Esophagus squamous epithelium (tissue), 5 donors: ENCODE data around the gene SATB2. TPM values are rescaled to one million over a fixed set of nuclear protein-coding genes. Genes with fewer than 3 reads are reported as not detected.

ENCODE experiments used
- DNase-seq: peaks from one replicate; lab custom pipeline; 2025; lab: John Stamatoyannopoulos, UW
- H3K27ac ChIP-seq, 4 donors: fragments of 200-600 bp; sonication (generic); one replicate each; pipeline ENCODE4 v1.5.1; 2016 to 2019; ENCODE audit warnings: mild to moderate bottlenecking in 1 of 4
- H3K27me3 ChIP-seq, 4 donors: fragments of 200-600 bp; sonication (generic); 1 replicate in 3 of 4; 2 replicates in 1 of 4; pipeline versions ENCODE4 v1.5.1 to v1.6.0; 2017 to 2021; ENCODE audit warnings: antibody characterized with exemption in 1 of 4
- H3K36me3 ChIP-seq, 3 donors: fragments of 200-600 bp; sonication (generic); one replicate each; pipeline ENCODE4 v1.5.1; 2016 to 2019
- H3K4me1 ChIP-seq, 3 donors: fragments of 200-600 bp; sonication (generic); one replicate each; pipeline ENCODE4 v1.5.1; 2017 to 2019
- H3K4me3 ChIP-seq, 4 donors: fragments of 200-600 bp; sonication (generic); 1 replicate in 3 of 4; 2 replicates in 1 of 4; pipeline ENCODE4 v1.5.1; 2016 to 2019; ENCODE audit warnings: mild to moderate bottlenecking in 2 of 4, moderate library complexity in 1 of 4
- H3K9me3 ChIP-seq, 3 donors: fragments of 200-600 bp; sonication (generic); one replicate each; pipeline ENCODE4 v1.5.1; 2016 to 2019
- POLR2A ChIP-seq, 4 donors: fragments of 450-650 bp; IDR thresholded peaks; one replicate each; pipeline ENCODE4 v1.6.1; 2017; ENCODE audit warnings: antibody characterized with exemption in 4 of 4, mild to moderate bottlenecking in 4 of 4, moderate library complexity in 3 of 4
- WGBS, 2 donors: methylation state at CpG; one replicate each; pipeline ENCODE4 v1.1.5; 2018; 5-methylcytosine and 5-hydroxymethylcytosine counted together
- intact Hi-C: fragments of 100-400 bp; cut with DNase I; formaldehyde crosslinking; loops from one replicate; pipeline ENCODE4 v1.15.0; 2022
- total RNA-seq, 4 donors: library from RNA; depleted of rRNA; stranded (reverse); fragments of >200 nt; gene quantifications; one replicate each; pipeline ENCODE4 v1.1.0, GENCODE V29; 2016
- TF ChIP-seq, protein P1 (sequence below), 6 experiments: fragments of 450-650 bp in 4 of 6; fragments of 200-600 bp in 2 of 6; sonication (generic) in 2 of 6; IDR thresholded peaks; one replicate each; pipeline ENCODE4 v1.5.1; 2016 to 2019; ENCODE audit warnings: antibody characterized with exemption in 6 of 6, mild to moderate bottlenecking in 4 of 6, moderate library complexity in 4 of 6
- donor health status: DM: yes; HTN: yes; CAD: no.

SATB2 gene
- total RNA-seq, 4 donors from 2014 or later: 0.87 to 1.1 (median 0.92) TPM

DNA sequence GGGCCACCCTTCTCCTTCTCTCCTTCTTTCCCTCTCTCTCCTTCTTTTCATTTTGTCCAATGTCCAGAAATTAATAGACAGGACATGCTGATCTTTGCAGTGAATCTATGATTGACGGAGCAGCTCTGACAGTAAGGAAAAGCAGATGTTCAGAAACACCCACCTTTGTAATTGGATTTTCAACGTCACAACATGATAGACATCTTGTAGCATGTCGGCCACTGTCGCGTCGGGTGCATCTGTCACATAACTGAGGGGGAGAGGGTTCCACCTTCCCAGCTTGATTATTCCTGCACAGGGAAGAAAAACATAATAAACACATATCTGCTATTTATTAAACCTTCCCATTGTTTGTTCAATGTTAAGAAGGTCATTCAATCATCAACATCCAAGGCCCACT, 76.2 kb downstream of the SATB2 start:
- Histone ChIP-seq H3K4me1 (no peaks in the 10 kb centered on the region), H3K9me3 (no peaks in the 10 kb centered on the region), H3K27ac (no peak overlapping the region), H3K4me3 (no peak overlapping the region), H3K27me3 (no peaks in the 10 kb centered on the region), H3K36me3 (no peaks in the 10 kb centered on the region)
- 59 to 71% methylated on average over 6 of the region's 6 CpGs for WGBS, 2 donors
- DNase-seq: no peak
- no peak for TF ChIP-seq POLR2A (IDR thresholded peaks at IDR 0.05)
- TF ChIP-seq, protein P1, sequence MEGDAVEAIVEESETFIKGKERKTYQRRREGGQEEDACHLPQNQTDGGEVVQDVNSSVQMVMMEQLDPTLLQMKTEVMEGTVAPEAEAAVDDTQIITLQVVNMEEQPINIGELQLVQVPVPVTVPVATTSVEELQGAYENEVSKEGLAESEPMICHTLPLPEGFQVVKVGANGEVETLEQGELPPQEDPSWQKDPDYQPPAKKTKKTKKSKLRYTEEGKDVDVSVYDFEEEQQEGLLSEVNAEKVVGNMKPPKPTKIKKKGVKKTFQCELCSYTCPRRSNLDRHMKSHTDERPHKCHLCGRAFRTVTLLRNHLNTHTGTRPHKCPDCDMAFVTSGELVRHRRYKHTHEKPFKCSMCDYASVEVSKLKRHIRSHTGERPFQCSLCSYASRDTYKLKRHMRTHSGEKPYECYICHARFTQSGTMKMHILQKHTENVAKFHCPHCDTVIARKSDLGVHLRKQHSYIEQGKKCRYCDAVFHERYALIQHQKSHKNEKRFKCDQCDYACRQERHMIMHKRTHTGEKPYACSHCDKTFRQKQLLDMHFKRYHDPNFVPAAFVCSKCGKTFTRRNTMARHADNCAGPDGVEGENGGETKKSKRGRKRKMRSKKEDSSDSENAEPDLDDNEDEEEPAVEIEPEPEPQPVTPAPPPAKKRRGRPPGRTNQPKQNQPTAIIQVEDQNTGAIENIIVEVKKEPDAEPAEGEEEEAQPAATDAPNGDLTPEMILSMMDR (IDR thresholded peaks at IDR 0.05): no peak
- intact Hi-C loops: no loop called here

DNA sequence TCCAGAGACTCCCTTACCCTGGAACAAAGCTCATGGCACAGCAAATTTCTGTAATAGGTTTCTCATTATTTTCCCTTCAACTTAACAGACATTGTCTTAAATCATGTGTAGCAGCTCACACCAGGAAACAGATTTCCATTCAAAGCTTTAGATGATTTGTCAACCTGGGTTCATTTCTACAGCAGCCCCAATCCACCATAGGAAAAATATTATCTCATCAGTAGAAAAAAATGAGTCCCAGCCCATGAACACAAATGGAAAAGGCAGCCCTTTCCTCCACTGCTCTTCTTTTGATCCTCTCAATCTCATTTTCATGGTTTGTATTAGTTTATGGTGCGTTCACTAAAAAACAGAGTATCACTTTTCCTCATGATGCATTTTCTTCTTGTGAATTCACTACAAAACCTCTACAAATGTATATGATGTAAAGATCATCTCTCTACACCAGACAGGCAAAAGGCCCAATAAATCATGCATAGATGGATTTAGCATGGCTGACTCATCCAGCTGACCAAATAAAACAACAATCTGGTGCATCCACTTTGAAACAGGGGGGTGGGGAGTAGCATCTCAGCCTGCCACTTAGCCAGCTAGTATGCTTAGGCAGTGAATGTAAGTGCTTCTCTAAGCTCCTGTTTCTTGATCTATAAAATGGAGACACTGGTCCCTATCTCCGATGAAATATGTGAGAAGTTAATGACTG, 78.6 kb downstream of the SATB2 start:
- WGBS, 2 donors: 96 to 97% methylated on average over 2 of the region's 2 CpGs
- Histone ChIP-seq H3K27me3 (no peaks in the 10 kb centered on the region), H3K4me1 (no peaks in the 10 kb centered on the region), H3K9me3 (no peaks in the 10 kb centered on the region), H3K27ac (no peak overlapping the region), H3K4me3 (no peak overlapping the region), H3K36me3 (no peaks in the 10 kb centered on the region)
- intact Hi-C loops: no loop called here
- DNase-seq: no peak
- TF ChIP-seq, protein P1 (IDR thresholded peaks at IDR 0.05): no peak
- no peak for TF ChIP-seq POLR2A (IDR thresholded peaks at IDR 0.05)

DNA sequence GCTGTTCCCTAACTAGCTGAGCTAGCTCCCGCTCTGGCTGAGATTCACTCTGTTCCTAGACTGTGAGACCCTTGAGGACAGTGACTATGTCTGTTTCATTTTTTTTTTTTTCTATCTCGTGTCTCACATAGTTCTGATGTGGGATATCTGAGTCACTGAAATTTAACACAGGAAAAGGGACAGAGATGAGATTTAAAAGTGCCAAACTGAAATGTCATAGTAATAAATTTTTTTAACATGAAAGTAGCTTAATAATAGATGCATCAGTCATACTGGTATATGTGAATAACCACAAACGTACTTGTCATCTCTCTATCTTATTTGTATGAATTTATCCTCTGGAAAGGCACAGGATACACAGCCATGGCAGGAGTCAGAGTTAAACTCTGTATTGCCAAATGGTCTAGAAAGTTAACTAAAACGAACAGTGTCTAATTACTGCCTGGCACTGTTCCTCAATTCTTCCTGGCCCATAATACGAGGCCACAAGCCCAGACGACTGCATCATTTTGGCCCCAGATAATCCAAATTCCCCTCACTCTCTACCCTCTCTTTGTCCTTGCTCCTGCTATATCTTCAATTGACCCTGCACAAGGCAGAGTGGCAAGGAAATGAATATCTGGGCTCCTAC, 87.5 kb downstream of the SATB2 start:
- intact Hi-C loops: no loop called here
- 59 to 63% methylated on average over 6 of the region's 6 CpGs for WGBS, 2 donors
- H3K27ac ChIP-seq: no peak overlapping the region
- no peak overlapping the region for H3K4me3 ChIP-seq
- no peaks in the 10 kb centered on the region for H3K4me1 ChIP-seq
- DNase-seq: no peak
- no peaks in the 10 kb centered on the region for H3K9me3 ChIP-seq
- TF ChIP-seq, protein P1 (IDR thresholded peaks at IDR 0.05): no peak
- TF ChIP-seq POLR2A (IDR thresholded peaks at IDR 0.05): no peak
- no peaks in the 10 kb centered on the region for H3K27me3 ChIP-seq
- no peaks in the 10 kb centered on the region for H3K36me3 ChIP-seq

DNA sequence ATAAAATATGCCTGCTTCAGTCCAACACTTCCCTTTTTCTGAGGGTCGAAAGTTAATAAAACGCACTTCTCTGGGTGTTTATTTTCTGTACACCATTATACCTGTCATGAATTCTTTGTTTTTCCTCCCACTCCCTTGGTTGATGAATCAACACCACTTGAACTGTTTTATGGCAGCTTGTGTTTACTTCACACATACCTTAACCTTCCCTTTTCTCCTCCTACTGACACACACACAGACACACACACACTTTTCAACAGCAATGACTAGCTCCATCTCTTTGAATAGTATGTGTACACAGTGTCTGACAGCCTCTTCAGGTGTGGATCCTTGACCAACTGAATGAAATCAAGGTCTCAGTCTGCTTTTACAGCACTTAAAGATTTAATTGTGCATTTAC, 91.3 kb downstream of the SATB2 start:
- Histone ChIP-seq H3K27ac (no peak overlapping the region), H3K9me3 (no peaks in the 10 kb centered on the region), H3K36me3 (no peaks in the 10 kb centered on the region), H3K4me1 (no peaks in the 10 kb centered on the region), H3K4me3 (no peak overlapping the region), H3K27me3 (no peaks in the 10 kb centered on the region)
- TF ChIP-seq, protein P1 (IDR thresholded peaks at IDR 0.05): no peak
- TF ChIP-seq POLR2A (IDR thresholded peaks at IDR 0.05): no peak
- WGBS, 2 donors: 35 to 44% methylated on average over 2 of the region's 2 CpGs
- intact Hi-C loops: no loop called here
- DNase-seq: no peak

DNA sequence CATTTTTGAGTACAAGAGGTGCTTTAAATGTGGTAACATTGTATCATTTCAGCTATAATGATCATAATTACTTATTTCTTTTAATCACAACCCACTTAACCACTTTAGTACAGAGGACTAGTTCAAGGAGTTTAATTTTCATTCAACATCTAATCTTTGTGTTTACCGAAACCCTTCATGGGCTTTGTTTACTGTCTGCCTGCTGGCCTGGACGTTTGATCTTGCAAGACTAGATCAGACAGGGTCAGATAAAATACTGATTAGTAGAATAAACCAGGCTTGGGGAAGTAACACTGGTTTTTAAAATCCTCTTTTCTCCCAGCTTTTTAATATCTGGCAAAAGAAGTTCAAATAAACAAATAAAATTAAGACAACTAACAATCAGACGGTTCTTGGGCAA, 93.6 kb downstream of the SATB2 start:
- intact Hi-C loops: no loop called here
- Histone ChIP-seq H3K9me3 (no peaks in the 10 kb centered on the region), H3K4me1 (no peaks in the 10 kb centered on the region), H3K27ac (no peak overlapping the region), H3K36me3 (no peaks in the 10 kb centered on the region), H3K4me3 (no peak overlapping the region), H3K27me3 (no peaks in the 10 kb centered on the region)
- TF ChIP-seq, protein P1 (IDR thresholded peaks at IDR 0.05): no peak
- TF ChIP-seq POLR2A (IDR thresholded peaks at IDR 0.05): no peak
- WGBS, 2 donors: 39 to 49% methylated on average over 3 of the region's 3 CpGs
- DNase-seq: no peak
